Smooth muscle cell of the brain vasculature (primary cell): ENCODE data around the gene UNC119.
"Not testable (repeated sequence)": the region's sequence is repeated elsewhere in the genome, so short reads cannot be mapped to it uniquely, and the experiment has no call there.

Source experiments
- DNase-seq: peaks from one replicate; pipeline ENCODE4 v3.0.0-alpha.2; 2012; ENCODE audit warnings: low read depth, low spot score

UNC119 gene

DNA sequence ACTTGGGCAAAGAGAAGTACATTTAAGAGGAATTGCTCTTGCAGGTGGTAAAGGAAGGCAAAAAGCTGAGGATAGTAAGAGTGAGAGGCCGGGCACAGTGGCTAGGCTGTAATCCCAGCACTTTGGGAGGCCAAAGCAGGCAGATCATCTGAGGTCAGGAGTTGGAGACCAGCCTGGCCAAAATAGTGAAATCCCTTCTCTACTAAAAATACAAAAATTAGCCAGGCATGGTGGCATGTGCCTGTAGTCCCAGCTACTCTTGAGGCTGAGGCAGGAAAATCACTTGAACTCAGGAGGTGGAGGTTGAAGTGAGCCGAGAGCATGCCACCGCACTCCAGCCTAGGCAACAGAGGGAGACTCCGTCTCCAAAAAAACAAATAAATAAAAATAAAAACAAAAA lies 30.1 kb downstream of the UNC119 start:
- not testable (repeated sequence) for DNase-seq

DNA sequence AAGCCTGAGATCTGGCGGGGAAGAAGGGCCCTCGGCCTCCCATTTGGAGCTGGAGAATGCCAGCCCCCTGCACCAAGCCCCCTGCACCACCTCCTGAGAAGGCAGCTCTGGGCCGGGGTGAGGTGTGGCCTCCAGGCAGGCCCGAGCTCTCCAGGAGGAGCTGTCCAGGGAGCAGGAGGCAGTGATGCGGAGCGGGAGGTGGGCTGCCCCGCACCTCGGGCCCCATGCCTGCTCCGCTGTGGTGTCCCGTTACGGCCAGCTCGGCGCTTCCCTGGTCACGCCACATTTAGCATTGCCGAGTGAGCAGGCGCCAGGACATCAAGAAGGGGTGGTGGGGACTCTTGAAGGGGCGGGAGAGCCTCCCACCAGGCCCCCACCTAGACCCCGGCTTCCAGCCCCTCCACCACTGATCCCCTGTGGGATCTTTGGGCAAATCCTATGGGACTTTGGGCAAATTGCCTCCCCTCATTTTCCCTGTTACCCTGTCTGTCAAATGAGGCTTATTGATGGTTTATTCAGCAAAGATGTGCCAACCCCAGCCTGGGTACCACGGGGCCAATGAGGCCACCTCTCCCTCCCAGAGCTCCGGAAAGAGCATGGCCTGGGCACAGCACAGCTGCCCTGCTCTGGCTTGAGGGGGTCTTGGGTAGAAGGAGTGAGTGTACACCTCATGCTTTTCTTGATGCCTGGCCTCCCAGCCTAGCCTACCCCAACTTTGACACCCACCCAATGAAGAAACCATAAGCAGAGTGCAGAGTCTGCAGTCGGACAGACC lies 30.9 kb downstream of the UNC119 start:
- no peak for DNase-seq

DNA sequence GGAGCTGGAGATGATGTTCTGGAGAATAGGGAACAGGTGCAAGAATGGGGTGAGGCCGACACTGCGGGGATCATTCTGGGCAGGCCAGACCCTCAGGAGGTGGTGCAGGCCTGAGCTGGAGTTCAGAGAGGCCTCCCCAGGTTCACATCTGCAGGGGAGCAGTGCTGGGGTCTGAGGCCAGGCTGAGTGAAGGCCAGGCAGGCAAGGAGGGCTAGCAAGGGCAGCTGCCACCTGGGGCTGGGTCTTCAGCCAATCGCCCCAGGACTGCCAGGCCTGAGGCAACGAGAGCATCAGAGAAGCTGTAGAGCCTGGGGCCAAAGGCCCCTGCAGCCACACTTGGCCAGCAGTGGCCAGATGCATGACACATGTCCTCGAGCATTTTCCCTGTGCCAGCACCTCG lies 31.7 kb downstream of the UNC119 start:
- no peak for DNase-seq

DNA sequence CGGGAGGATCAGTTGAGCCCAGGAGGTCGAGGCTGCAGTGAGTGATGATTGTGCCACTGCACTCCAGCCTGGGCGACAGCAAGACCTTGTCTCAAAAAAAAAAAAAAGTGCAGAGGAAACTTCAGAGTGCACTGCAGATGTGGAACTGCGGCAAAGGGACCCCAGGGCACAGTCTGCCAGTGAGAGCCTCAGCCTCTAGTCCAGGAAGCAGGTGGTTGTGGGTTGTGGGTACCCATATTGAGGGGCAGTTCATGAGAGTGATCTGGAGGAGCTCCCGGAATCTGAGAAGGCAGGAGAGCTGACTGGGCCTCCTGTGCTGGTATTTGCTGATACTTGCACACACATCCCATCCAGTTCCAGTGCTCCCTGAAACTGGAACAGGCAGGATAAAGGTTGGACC lies 33.2 kb downstream of the UNC119 start:
- DNase-seq: no peak

DNA sequence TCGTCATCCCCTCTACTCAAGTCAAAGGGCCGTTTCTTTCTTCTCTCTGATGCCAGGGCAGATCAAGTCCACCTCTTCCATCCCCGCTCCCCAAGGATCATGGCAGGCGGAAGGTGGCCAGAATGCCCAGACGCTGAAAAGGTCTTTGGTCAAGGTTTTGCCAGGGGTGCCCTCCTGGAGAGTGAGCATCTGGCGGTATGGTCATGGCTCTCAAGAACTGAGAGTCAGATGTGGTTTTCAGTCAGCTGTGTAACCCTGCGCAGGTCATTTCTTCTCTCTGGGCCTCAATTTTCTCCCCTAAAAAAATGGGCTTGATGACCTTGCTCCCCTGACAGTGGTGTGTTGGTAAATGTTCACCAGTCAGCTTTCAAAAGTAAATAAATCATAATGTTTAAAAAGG lies 33.8 kb downstream of the UNC119 start:
- no peak for DNase-seq

DNA sequence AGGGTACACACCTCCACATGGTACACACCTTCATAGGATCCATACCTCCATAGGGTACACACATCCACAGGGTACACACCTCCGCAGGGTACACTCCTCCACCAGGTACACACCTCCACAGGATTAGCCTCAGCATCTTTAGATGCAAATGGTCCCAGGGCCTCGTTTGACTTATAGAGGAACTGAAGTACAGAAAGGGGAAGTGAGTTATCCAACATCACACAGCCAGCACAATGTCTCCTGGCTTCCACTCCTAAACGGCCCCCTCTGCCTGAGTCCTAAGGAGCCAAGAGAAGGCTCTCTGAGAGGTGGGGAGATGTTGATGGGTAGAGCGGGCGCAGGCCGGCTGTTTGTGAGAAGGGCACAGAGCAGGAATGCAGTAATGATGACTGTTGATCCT lies 34.3 kb downstream of the UNC119 start:
- DNase-seq: no peak

DNA sequence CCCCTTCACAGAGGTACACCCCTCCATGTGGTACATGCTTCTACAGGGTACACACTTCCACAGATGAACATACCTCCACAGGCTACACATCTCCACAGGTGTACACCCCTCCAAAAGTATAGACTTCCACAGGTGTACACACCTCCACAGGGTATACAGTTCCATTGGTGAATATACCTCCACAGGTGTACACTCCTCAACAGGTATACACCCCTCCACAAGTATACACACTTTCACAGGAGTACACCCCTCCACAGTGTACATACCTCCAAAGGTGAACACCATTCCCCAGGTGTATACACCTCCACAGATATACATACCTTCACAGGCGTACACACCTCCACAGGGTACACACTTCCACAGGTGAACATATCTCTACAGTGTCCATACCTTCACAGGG lies 36.9 kb downstream of the UNC119 start:
- DNase-seq: no peak

DNA sequence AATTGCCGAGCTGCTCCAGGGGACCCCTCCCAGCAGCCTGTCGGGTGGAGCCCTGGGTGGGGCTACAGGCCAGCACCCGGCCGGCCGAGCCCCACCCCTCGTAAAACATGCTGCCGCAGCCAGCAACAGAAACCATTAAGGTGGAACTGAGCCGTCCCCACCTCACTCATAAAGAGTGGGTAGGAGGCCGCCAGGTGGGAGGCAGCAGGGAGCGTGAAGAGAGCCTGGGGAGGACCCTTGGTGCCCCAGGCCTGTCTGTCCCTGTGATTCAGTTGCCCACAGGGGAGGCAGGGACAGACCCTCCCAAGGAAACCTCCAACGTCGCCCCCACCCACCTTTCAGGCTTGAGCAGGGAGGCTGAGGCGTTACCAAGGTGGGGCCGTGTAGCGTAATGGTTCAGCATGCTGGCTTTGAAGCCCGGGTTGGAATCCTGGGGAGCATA lies 37.8 kb downstream of the UNC119 start:
- DNase-seq: no peak

DNA sequence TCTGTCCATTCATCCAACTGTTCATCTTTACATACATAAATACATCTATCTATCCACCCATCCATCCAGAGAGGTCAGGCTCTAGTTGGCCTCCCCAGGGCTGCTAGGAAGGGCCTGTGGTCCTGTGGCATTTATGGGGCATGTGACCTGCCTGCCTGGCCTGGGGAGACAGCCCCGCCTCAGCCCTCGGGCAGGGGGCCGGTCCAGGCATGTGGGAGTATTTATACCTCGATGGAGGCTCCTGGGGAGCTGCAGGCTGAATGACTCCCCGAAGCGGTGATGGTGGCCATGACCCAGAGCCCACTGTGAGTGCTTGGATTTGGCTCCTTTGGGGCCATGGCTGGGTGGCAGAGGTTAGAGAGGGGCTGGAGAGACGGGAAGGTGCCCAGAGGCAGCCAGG lies 38.9 kb downstream of the UNC119 start:
- no peak for DNase-seq

DNA sequence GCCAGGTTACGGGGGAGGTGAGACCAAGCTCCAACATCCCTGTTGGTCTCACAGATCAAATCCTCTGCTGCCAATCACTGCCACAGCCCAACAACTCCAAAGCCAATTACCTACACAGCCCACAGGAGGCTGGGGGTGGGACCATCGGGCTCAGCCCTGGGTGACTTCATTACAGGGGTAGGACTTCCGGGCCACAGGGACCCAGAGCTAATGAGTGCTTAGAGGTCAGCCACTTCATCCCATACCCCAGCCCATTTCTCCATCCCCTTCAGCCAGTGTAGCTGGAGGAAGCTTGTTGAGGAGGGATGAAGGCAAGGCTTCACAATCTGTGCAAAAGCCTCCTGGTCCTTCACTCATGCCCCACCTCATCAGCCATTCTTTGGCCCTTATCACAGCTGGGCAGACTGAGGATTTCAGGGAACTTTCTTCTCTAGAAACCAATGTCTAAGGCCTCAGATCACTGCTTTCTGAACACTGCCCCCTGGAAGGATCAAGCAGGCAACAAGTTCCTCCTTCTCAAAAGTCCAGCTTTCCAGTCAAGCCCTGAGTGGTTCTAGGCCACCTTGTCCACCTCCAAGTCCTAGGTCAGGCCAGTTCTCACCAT lies 40.5 kb downstream of the UNC119 start:
- no peak for DNase-seq

DNA sequence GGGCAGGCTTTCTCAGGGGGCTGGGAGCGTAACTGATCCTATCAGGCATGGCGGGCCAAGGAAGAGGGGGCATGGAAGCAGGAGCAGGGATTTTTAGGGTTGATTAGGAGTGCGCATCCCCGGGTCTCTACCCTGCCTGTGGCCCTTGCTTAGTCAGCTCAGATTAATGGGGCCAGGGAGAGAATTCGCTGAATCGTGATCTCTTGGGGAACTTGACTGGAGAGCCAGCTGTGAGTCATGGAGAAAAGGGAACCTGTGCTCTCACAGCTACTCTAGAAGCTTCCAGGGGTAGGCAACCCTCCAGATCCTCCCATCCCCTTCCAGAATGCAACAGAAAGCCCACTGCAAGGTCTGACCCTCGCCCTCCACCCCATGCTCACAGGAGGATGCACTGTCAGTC lies 42.6 kb downstream of the UNC119 start:
- DNase-seq: no peak

DNA sequence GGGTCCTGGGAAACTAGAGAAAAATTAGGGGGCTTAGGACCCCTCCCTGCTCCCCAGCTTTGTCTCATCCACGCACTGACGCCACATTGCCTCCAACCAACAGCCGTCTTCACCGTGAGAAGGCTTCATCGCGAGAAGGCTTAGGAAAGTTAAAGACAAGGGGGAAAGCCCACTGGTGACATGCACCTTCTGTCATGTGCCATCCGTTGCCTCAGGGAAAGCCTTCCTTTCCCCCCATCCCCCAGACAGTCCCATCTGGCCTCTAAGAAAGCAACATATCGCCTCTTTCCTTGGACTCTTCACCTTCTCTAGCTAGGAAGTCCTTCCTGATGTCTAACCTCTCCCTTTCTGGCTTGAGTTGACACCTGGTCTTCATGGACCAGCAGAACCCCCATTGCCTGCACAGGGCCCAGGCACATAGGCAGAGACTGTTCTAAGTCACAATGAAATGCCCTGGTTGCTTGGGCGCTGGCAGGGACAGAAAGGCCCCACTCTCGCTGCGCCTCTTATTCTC lies 44.2 kb downstream of the UNC119 start:
- no peak for DNase-seq

DNA sequence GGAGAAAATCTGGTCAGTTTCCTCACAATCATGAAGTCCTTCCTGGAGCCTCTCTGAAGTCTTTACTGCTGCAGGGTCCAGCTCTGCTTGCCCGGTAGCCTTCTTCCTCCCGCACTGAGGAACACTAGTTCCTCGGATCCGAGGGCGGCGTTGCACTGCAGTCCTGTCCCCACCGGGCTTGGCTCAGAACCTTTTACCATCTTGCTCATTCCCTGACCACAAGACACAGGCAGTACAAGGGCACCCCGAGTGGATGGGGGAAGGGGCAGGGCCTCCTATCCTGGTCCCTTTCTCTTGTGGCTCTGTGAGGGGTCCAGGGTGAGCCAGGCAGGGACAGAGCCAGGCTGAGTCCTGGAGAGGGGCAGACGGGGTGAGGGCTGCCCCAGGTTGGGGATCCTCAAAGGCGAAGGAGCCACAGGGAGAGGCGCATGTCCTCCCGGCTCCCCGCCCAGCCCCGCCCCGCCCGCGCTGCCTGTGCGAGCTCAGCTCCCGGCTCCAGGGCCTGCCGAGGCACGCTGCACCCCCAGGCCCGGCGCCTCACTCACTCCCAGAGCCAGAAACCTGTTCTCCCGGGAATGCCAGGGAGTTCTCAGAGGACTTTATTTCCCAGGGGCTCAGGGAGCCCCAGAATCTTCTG lies 44.7 kb downstream of the UNC119 start:
- DNase-seq: no peak

DNA sequence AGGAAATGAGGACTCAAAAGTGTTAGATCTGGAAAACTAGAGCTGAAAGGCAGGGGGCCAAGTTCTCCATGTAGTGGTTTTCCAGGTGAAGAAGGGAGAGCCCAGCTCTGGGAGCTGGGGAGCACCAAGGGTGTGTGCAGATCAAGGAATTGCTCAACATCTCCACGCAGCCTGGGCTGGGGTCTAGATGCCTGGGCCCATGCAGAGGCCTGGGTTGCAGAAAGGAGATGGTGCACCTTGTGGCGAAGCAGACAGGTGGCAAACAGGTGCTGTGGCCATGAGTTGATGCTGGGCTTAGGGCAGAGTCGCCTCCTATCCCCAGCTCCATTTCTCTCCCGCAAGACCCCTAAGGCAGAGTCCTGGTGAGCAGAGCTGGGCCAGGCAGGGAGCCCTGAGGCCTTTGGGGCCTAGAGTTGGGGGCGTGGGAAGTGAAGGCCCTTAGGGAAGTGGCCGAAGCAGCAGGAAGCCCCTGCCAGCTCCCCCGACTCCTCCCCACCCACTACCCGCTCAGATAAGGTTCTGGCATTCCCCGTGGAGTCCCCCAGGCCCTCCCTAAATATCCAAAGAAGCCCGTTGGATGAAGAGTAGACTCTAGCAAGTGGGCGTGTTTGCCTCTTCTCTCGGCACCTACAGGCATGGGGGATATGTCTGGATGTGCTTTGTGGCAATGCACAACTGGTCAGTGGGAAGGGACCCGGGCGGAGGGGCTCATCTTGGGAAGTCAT lies 45.5 kb downstream of the UNC119 start:
- DNase-seq: no peak

DNA sequence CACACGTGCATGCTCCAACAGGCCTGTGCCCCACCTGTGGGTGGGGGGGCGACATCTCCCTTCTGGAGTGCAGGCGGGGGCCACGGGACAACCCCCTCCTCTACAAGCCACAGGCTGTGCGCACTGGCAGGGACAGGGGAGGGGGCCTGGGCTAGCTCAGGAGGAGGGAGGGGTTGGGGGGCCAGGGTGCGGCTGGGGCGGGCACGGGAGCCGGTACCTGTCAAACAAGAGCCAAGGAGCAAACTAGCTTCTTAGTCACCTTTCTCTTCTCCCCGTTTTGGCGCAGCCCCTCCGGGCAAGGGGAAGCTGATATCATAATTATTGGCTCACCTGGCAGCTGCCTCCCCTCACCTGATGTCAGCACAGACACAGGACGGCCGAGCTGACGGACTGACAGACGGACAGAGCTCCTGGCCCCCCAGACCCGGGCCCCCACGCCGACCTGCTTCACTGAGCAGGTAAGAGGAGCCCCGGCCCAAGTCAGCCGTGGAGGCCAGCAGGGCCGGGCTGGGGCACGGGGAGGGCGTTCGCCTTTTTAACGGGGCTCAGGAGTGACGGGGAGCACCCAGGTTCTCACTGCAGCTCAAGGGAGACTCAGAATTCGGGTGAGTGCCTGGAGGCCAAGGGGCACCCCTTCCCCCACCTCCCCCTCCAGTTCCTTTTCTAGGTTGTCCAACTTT lies 46.3 kb downstream of the UNC119 start, which contains the start of gene FOXN1:
Gene FOXN1 (plus strand): TSS at position 363 of the 680 bp plus-strand sequence. CDS start 17,622 bp downstream, outside the sequence.
- DNase-seq: no peak

DNA sequence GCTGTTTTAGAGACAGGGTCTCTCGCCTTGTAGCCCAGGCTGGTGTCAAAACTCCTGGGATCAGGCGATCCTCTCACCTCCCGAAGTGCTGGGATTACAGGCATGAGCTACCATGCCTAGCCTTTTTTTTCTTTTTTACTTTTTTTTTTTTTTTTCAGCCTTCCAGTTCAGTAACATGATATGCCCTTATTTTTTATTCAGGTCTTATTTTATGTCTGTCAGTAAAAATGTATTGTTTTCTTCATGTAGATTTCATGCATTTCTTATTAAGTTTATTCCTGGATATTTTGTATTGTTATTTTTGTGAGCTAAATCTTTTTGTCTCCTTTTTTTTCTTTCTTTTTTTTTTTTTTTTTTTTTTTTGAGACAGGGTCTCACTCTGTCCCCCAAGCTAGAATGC lies 49.0 kb downstream of the UNC119 start:
- no peak for DNase-seq

DNA sequence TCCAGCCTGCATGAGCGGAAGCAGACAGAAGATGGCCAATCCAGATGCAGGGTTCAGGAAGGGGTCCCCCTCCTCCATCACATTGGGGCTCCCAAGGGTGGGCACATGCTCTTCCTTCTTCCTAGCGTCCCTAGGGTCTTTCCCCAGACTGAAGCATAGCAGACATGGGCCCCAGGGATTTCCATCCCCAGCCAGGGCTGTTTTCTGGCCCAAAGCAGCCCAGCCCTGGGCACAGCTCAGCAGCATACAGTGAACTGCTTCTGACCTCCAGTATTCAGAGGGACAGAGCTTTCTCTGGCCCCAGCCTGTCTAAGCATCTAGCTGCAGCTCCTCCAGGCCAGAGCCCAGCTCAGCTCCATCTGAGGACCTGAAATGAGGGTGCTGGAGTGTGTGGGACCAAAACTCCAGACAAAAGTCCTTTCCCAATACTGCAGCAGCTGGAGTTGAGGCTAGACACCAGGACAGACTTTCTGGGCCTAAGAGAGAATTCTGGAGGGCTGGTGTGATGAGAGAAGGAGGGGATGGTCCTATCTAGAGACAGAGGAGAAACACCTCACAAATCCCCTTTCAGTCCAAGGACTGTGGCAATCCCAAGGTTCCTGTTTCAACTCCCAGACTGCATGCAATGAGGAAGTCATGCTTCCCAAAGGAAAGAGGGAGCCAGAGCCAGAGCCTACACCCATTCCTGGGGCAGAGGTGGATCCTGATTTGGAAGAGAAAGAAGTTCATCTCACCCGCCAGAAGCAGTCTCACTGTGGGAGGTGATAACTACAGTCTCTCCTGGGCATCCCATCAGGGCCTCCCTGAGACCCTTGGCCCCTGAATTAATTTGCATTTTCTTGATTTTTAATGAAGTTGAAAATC lies 50.8 kb downstream of the UNC119 start:
- DNase-seq: no peak

DNA sequence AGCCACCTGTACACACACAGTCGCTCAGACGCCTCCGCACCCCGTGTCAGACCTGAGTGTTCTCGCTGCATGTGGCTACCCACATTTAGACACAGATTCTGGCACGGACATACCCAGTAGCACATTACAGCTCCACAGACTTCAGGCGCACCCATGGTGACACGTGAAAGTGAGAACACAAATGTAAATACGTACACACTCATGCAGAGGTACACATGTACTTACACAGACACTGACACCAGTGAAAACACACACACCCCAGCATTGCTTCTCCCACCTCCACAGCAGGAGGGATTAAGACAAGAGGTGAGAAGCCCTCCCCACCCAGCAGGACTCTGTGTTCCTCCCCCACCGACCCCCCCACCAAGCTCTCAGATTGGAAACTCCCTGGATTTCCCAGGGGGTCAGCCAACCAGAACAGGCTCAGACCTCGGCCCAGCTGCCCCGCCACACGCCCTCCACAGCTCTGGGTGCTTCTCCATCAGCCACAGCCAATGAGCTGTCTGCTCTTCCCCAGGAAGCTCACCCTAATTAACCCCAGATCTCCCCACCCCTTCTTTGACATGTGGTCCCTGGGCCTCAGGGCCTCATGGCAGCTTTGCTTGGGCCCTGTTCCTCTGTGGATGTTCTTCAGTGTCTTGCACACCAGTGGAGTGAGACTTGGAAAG lies 51.6 kb downstream of the UNC119 start:
- DNase-seq: no peak

DNA sequence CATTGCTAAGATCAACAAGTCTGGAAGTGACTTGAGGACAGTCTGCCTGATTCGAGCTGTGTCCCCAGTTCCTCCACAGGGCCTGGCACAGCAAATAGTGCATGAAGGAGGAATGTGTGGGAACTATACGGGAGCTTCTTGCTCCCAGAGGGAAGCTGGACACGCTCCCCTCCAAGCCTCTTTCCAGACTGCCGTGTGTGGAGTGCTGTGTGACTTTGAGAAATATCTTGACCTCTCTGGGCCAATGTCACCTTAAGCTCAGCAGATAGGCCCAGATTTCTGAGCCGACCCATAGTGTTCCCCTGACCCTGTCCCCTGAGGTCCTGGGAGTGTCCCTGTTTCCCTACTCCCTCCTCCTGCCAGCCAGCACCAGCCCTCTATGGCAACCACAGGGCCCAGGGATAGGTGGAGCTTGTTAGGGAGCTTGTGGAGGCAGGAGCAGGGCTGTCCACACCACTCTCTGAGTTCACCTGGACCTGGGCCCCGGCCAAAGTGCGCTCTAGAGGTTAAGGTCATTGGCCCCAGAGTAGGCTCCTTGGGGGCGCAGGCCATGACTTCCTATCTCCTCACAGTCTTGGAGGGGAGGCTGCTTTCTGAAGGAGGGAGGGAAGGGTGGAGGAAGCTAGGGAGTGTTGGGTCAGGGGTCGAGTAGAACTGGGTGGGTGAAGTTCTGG lies 52.6 kb downstream of the UNC119 start:
- no peak for DNase-seq

DNA sequence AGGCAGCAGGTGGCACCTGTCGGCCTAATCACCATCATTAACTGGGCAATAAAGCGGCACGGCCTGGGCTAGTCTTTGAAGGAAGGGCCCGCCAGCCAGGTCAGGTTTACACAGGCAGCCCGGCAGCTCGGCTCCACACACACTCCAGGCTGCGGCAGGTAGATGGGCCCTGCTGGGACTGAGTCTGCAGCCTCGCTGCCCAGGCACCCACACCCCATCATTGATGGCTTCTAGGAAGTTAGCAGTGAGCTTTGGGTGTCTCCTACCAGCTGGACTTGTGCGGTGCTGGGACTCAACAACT lies 53.1 kb downstream of the UNC119 start:
- no peak for DNase-seq
